ENCODE measurements around the gene LRRC3. TPM values are rescaled to one million over a fixed set of nuclear protein-coding genes. Genes with fewer than 3 reads are reported as not detected.
A peak's percentile ranks its signal among the peaks of the same experiment; 100 is the strongest.
"Not testable (repeated sequence)": the region's sequence is repeated elsewhere in the genome, so short reads cannot be mapped to it uniquely, and the experiment has no call there.

The LRRC3 gene
- total RNA-seq, 3 donors from 2014 or later (not counting 1 experiment from before 2014, with no cell fraction given): 0.36 to 0.50 (median 0.38) TPM

DNA sequence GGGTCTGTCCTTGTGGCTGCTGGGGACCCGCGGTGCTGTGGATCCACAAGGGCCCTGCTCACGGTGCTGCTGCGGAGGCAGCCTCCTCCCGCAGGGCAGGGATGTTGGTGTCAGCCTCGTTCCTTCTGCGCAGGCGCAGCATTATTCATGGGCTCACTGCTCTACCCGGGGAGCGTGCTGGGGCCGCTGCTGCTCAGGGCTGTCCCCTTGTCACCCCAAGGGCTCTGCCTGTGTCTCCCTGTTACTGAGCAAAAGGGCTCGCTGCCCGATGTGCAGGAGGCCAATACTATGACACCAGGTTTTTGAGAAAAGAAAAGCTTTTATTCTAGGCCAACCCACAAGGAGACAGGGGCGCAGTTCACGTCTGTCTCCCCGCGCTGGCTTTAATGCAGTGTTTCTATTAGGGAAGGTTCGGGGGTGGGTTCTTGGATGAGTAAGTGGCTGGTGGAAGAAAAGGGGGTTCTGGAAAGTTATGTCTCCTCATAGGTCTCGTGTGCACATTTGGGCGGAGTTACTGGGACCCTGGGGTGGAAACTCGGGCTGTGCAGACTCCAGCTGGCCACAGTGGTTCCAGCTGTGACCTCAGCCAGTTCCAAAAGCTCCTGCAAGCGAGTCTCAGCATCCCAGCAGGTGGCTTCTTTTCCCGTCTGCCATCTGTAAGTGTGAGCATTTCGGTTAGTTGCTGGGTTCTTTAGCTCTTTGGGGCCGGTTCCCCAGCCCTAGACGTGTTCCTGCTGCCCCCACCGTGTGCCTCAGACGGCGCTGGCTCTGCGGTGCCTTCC, 40.8 kb upstream of the LRRC3 start:
- 95% methylated on average over 30 of the region's 30 CpGs for WGBS (ENCODE audit: insufficient coverage)
- H3K36me3 ChIP-seq (ENCODE audit: control insufficient read depth, insufficient read depth, low read length): peaks cover 8% of the 10 kb centered on the region
- H3K4me3 Mint-ChIP-seq: no peak overlapping the region
- intact Hi-C loops (cut with micrococcal nuclease): no loop called here
- peak overlapping the region in 1 of 2 donors; percentile 33 for H3K27ac Mint-ChIP-seq
- no peak overlapping the region for H3K4me3 ChIP-seq (ENCODE audit: low read length)
- H3K27me3 ChIP-seq (ENCODE audit: control insufficient read depth, insufficient read depth, low read length): no peaks in the 10 kb centered on the region
- H3K4me1 Mint-ChIP-seq: peaks cover 5 to 11% of the 10 kb centered on the region in 2 donors
- no peak for ATAC-seq
- no peaks in the 10 kb centered on the region for H3K9me3 ChIP-seq (ENCODE audit: control insufficient read depth, insufficient read depth, low read length)
- no peak overlapping the region for H3K27ac ChIP-seq (ENCODE audit: low read length)
- H3K4me1 ChIP-seq (ENCODE audit: control insufficient read depth, insufficient read depth, low read length): no peaks in the 10 kb centered on the region
- H3K9me3 Mint-ChIP-seq: peaks cover 2% of the 10 kb centered on the region in 2 donors
- no peak for DNase-seq
- no peaks in the 10 kb centered on the region for H3K27me3 Mint-ChIP-seq (ENCODE audit: low read depth in 2 of 2)
- TF ChIP-seq, protein P1, sequence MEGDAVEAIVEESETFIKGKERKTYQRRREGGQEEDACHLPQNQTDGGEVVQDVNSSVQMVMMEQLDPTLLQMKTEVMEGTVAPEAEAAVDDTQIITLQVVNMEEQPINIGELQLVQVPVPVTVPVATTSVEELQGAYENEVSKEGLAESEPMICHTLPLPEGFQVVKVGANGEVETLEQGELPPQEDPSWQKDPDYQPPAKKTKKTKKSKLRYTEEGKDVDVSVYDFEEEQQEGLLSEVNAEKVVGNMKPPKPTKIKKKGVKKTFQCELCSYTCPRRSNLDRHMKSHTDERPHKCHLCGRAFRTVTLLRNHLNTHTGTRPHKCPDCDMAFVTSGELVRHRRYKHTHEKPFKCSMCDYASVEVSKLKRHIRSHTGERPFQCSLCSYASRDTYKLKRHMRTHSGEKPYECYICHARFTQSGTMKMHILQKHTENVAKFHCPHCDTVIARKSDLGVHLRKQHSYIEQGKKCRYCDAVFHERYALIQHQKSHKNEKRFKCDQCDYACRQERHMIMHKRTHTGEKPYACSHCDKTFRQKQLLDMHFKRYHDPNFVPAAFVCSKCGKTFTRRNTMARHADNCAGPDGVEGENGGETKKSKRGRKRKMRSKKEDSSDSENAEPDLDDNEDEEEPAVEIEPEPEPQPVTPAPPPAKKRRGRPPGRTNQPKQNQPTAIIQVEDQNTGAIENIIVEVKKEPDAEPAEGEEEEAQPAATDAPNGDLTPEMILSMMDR (IDR thresholded peaks at IDR 0.05): no peak
- H3K36me3 Mint-ChIP-seq: peaks cover 6% of the 10 kb centered on the region

DNA sequence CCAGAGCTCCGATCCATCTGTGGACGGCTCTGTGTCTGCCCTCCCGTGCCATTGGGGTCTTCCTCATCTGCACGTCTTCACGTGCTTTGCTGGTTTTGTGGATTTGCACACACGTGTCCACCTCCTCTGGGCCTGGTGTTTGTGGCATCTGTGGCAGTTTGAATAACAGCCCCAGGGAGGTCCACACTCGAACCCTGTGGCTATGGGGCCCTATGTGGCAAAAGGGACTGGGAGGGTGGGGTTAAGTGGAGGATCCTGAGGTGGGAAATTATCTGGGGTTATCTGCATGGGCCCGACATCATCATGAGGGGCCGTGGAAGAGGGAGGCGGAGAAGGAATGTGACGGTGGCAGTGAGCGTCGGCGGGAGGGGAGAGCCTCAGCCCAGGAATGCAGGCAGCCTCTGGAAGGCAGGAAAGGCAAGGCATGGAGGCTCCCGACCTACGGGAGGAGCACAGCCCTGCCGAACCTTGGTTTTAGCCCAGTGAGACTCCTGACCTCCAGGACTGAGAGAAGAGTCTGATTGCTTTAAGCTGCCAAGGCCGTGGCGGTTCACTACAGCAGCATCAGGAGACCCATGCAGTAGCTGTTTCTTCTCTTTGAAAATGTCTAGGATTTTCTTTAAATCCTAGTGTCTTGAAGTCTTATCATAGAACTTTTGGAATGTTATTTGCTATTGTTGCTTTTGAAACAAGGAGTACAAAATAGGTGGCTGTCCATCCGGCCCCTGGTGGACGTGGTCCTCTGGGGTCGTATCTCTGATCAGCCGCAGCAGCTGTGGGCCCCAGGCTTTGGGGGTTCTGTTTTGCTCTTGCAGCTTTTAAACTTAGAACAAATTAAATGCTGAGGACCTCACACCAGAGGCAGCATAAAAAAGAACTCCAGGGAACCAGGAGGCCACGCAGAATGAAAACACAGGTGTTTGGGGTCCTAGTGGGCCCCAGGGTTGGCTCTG, 40.0 kb upstream of the LRRC3 start:
- H3K27ac Mint-ChIP-seq: peak overlapping the region in 1 of 2 donors; percentile 33
- H3K4me3 Mint-ChIP-seq: no peak overlapping the region
- WGBS (ENCODE audit: insufficient coverage): 90% methylated on average over 24 of the region's 24 CpGs

DNA sequence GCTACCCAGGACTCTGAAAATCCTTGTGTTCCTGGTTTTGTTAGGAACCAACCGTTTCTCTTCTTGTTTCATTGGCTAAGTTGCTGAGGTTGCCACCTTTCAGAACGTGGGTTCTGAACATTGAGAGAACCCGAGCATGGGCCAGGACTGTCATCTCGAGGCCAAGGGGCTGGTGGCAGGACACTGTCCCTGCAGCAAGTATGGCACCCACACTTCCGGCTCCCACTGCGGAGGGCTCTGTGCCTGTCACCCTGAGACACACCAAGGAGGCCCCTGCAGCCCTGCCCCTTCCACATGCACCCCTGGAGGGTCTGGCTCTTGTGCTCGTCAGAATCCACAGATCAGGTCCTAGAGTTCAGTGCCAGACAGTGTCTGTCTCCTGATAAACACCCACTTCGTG, 39.1 kb upstream of the LRRC3 start:
- no peak overlapping the region for H3K27ac Mint-ChIP-seq
- H3K27me3 Mint-ChIP-seq (ENCODE audit: low read depth in 2 of 2): no peaks in the 10 kb centered on the region
- no peaks in the 10 kb centered on the region for H3K27me3 ChIP-seq (ENCODE audit: control insufficient read depth, insufficient read depth, low read length)
- intact Hi-C loops (cut with micrococcal nuclease): no loop called here
- 86% methylated on average over 8 of the region's 8 CpGs for WGBS (ENCODE audit: insufficient coverage)
- TF ChIP-seq, protein P1 (IDR thresholded peaks at IDR 0.05): no peak
- H3K36me3 Mint-ChIP-seq: peaks cover 6% of the 10 kb centered on the region
- H3K9me3 ChIP-seq (ENCODE audit: control insufficient read depth, insufficient read depth, low read length): no peaks in the 10 kb centered on the region
- H3K27ac ChIP-seq (ENCODE audit: low read length): no peak overlapping the region
- H3K4me3 ChIP-seq (ENCODE audit: low read length): no peak overlapping the region
- H3K4me1 Mint-ChIP-seq: peaks cover 5 to 20% of the 10 kb centered on the region in 2 donors
- peaks cover 5 to 6% of the 10 kb centered on the region in 2 donors for H3K9me3 Mint-ChIP-seq
- DNase-seq (no peak), ATAC-seq (no peak)
- no peaks in the 10 kb centered on the region for H3K4me1 ChIP-seq (ENCODE audit: control insufficient read depth, insufficient read depth, low read length)
- H3K36me3 ChIP-seq (ENCODE audit: control insufficient read depth, insufficient read depth, low read length): peaks cover 8% of the 10 kb centered on the region
- H3K4me3 Mint-ChIP-seq: no peak overlapping the region

More for the DNA sequence above, 40.0 kb upstream of the LRRC3 start:
- peaks cover 6% of the 10 kb centered on the region for H3K36me3 Mint-ChIP-seq
- ATAC-seq (no peak), DNase-seq (no peak)
- no peak overlapping the region for H3K4me3 ChIP-seq (ENCODE audit: low read length)
- H3K27ac ChIP-seq (ENCODE audit: low read length): no peak overlapping the region
- TF ChIP-seq, protein P1 (IDR thresholded peaks at IDR 0.05): no peak
- intact Hi-C loops (cut with micrococcal nuclease): no loop called here
- peaks cover 8% of the 10 kb centered on the region for H3K36me3 ChIP-seq (ENCODE audit: control insufficient read depth, insufficient read depth, low read length)
- no peaks in the 10 kb centered on the region for H3K9me3 ChIP-seq (ENCODE audit: control insufficient read depth, insufficient read depth, low read length)
- no peaks in the 10 kb centered on the region for H3K27me3 Mint-ChIP-seq (ENCODE audit: low read depth in 2 of 2)
- H3K4me1 ChIP-seq (ENCODE audit: control insufficient read depth, insufficient read depth, low read length): no peaks in the 10 kb centered on the region
- H3K27me3 ChIP-seq (ENCODE audit: control insufficient read depth, insufficient read depth, low read length): no peaks in the 10 kb centered on the region
- peaks cover 5 to 6% of the 10 kb centered on the region in 2 donors for H3K9me3 Mint-ChIP-seq
- H3K4me1 Mint-ChIP-seq: peaks cover 5 to 20% of the 10 kb centered on the region in 2 donors

DNA sequence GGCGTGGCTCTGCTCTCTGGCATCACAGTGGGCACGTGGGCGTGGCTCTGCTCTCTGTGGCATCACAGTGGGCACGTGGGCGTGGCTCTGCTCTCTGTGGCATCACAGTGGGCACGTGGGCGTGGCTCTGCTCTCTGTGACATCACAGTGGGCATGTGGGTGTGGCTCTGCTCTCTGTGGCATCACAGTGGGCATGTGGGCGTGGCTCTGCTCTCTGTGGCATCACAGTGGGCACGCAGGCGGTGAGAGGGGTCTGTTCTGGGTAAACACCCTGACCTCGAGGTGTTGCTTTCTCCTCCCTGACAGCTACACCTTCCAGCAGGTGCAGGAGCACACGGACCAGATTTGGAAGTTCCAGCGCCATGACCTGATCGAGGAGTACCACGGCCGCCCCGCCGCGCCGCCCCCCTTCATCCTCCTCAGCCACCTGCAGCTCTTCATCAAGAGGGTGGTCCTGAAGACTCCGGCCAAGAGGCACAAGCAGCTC, 37.6 kb upstream of the LRRC3 start:
- peaks cover 5 to 16% of the 10 kb centered on the region in 2 donors for H3K4me1 Mint-ChIP-seq
- H3K27me3 Mint-ChIP-seq (ENCODE audit: low read depth in 2 of 2); H3K4me3 ChIP-seq (ENCODE audit: low read length); H3K27ac ChIP-seq (ENCODE audit: low read length); H3K36me3 ChIP-seq (ENCODE audit: control insufficient read depth, insufficient read depth, low read length); intact Hi-C loops (cut with micrococcal nuclease); DNase-seq; H3K4me1 ChIP-seq (ENCODE audit: control insufficient read depth, insufficient read depth, low read length); H3K27me3 ChIP-seq (ENCODE audit: control insufficient read depth, insufficient read depth, low read length); H3K9me3 ChIP-seq (ENCODE audit: control insufficient read depth, insufficient read depth, low read length); ATAC-seq; H3K4me3 Mint-ChIP-seq; H3K9me3 Mint-ChIP-seq; H3K36me3 Mint-ChIP-seq: not testable (repeated sequence)
- WGBS (ENCODE audit: insufficient coverage): 94% methylated on average over 21 of the region's 21 CpGs
- H3K27ac Mint-ChIP-seq: peak overlapping the region in 1 of 2 donors; percentile 33

Data from natural killer cell (primary cell).